Measurements from ENCODE around the gene RAD9A. TPM values are rescaled to one million over a fixed set of nuclear protein-coding genes. Genes with fewer than 3 reads are reported as not detected.

Gene RAD9A
- total RNA-seq, 1 experiment from 2014 or later: 43.0 TPM

GRCh38 chr11:67405196-67405567 is 13.4 kb downstream of the RAD9A start:
- Histone ChIP-seq H3K9me3 (ENCODE audit: low read depth, low read length, poor library complexity, severe bottlenecking) (no peaks in the 10 kb centered on the region), H3K27me3 (replicated peaks; ENCODE audit: insufficient read depth, low read depth, low read length, poor library complexity) (no peaks in the 10 kb centered on the region), H3K27ac (ENCODE audit: low read depth, low read length, poor library complexity, severe bottlenecking) (no peak overlapping the region), H3K4me3 (ENCODE audit: low read depth, low read length, poor library complexity, severe bottlenecking) (no peak overlapping the region), H3K4me1 (ENCODE audit: insufficient read depth, low read length, poor library complexity, severe bottlenecking) (peaks cover 13% of the 10 kb centered on the region), H3K36me3 (ENCODE audit: insufficient read depth, low read length, poor library complexity, severe bottlenecking) (peaks cover 4% of the 10 kb centered on the region)
- POLR2A ChIA-PET (ENCODE audit: low non-redundant PET): no interaction called here
- CTCF ChIA-PET: no interaction called here
- intact Hi-C loops (cut with micrococcal nuclease; ENCODE audit: unreplicated experiment): no loop called here
- no peak for DNase-seq (ENCODE audit: low spot score)
- BruUV-seq (replicated peaks): no TSS peak
- TF ChIP-seq CTCF (conservative IDR thresholded peaks at IDR 0.05; ENCODE audit: low read depth, low read length): no peak
- no peak for TF ChIP-seq EZH2 (IDR thresholded peaks at IDR 0.05; ENCODE audit: borderline replicate concordance, low read depth, low read length, poor library complexity, severe bottlenecking)

GRCh38 chr11:67405688-67406339 is 14.0 kb downstream of the RAD9A start:
- no peak overlapping the region for H3K4me3 ChIP-seq (ENCODE audit: low read depth, low read length, poor library complexity, severe bottlenecking)
- peaks cover 6% of the 10 kb centered on the region for H3K4me1 ChIP-seq (ENCODE audit: insufficient read depth, low read length, poor library complexity, severe bottlenecking)
- H3K36me3 ChIP-seq (ENCODE audit: insufficient read depth, low read length, poor library complexity, severe bottlenecking): no peaks in the 10 kb centered on the region
- BruUV-seq (replicated peaks): no TSS peak
- intact Hi-C loops (cut with micrococcal nuclease; ENCODE audit: unreplicated experiment): no loop called here
- H3K27me3 ChIP-seq (replicated peaks; ENCODE audit: insufficient read depth, low read depth, low read length, poor library complexity): no peaks in the 10 kb centered on the region
- DNase-seq (ENCODE audit: low spot score): no peak
- TF ChIP-seq EZH2 (IDR thresholded peaks at IDR 0.05; ENCODE audit: borderline replicate concordance, low read depth, low read length, poor library complexity, severe bottlenecking) (no peak), CTCF (conservative IDR thresholded peaks at IDR 0.05; ENCODE audit: low read depth, low read length) (no peak)
- H3K9me3 ChIP-seq (ENCODE audit: low read depth, low read length, poor library complexity, severe bottlenecking): no peaks in the 10 kb centered on the region
- CTCF ChIA-PET: no interaction called here
- POLR2A ChIA-PET (ENCODE audit: low non-redundant PET): no interaction called here
- no peak overlapping the region for H3K27ac ChIP-seq (ENCODE audit: low read depth, low read length, poor library complexity, severe bottlenecking)

- CTCF ChIA-PET: interaction anchor here (0.6 kb wide), 1 partner anchor 555 kb away, joined by 3 read pairs; no protein-coding TSS in a partner anchor
- Histone ChIP-seq H3K27ac (ENCODE audit: low read depth, low read length, poor library complexity, severe bottlenecking) (no peak overlapping the region), H3K4me3 (ENCODE audit: low read depth, low read length, poor library complexity, severe bottlenecking) (no peak overlapping the region), H3K27me3 (replicated peaks; ENCODE audit: insufficient read depth, low read depth, low read length, poor library complexity) (no peaks in the 10 kb centered on the region), H3K9me3 (ENCODE audit: low read depth, low read length, poor library complexity, severe bottlenecking) (no peaks in the 10 kb centered on the region), H3K36me3 (ENCODE audit: insufficient read depth, low read length, poor library complexity, severe bottlenecking) (no peaks in the 10 kb centered on the region), H3K4me1 (ENCODE audit: insufficient read depth, low read length, poor library complexity, severe bottlenecking) (peaks cover 6% of the 10 kb centered on the region)
- POLR2A ChIA-PET (ENCODE audit: low non-redundant PET): no interaction called here
- no TSS peak for BruUV-seq (replicated peaks)
- DNase-seq (ENCODE audit: low spot score): no peak
- intact Hi-C loops (cut with micrococcal nuclease; ENCODE audit: unreplicated experiment): no loop called here
- TF ChIP-seq EZH2 (IDR thresholded peaks at IDR 0.05; ENCODE audit: borderline replicate concordance, low read depth, low read length, poor library complexity, severe bottlenecking): no peak
- no peak for TF ChIP-seq CTCF (conservative IDR thresholded peaks at IDR 0.05; ENCODE audit: low read depth, low read length)
These were observed 14.7 kb downstream of the RAD9A start for GRCh38 chr11:67406420-67406968.
